HEK293T (cell line): ENCODE data around the gene CLDN24.

Experiments
- ARNT ChIP-seq: fragments of 450-650 bp; IDR thresholded peaks from 2 replicates; pipeline ENCODE4 v1.6.1; 2017; ENCODE audit warnings: mild to moderate bottlenecking
- FOXA1 ChIP-seq: fragments of 450-650 bp; IDR thresholded peaks from 2 replicates; pipeline ENCODE4 v1.6.1; 2016; ENCODE audit warnings: mild to moderate bottlenecking
- FOXM1 ChIP-seq: fragments of 450-650 bp; IDR thresholded peaks from 2 replicates; pipeline ENCODE4 v1.6.1; 2017; ENCODE audit warnings: mild to moderate bottlenecking, borderline replicate concordance
- HDGF ChIP-seq: fragments of 450-650 bp; IDR thresholded peaks from 2 replicates; pipeline ENCODE4 v1.6.1; 2017; ENCODE audit warnings: antibody characterized with exemption, borderline replicate concordance
- NFRKB ChIP-seq: fragments of 450-650 bp; IDR thresholded peaks from 2 replicates; pipeline ENCODE4 v1.6.1; 2016; ENCODE audit warnings: mild to moderate bottlenecking, moderate library complexity
- SP1 ChIP-seq: fragments of 450-650 bp; IDR thresholded peaks from 2 replicates; pipeline ENCODE4 v1.6.1; 2017
- SUZ12 ChIP-seq: fragments of 450-650 bp; IDR thresholded peaks from 2 replicates; pipeline ENCODE4 v1.6.1; 2016; ENCODE audit warnings: mild to moderate bottlenecking
- TARDBP ChIP-seq: fragments of 450-650 bp; IDR thresholded peaks from 2 replicates; pipeline ENCODE4 v1.6.1; 2016

GRCh38 chr4:183362916-183363542 lies 40.8 kb upstream of the CLDN24 start:
- no peak for TF ChIP-seq SUZ12
- TF ChIP-seq TARDBP: no peak
- no peak for TF ChIP-seq SP1
- TF ChIP-seq NFRKB: no peak
- no peak for TF ChIP-seq FOXM1
- no peak for TF ChIP-seq HDGF
- no peak for TF ChIP-seq ARNT
- no peak for TF ChIP-seq FOXA1
